Neural cell (in vitro differentiated cells): ENCODE results near the gene PKP3. TPM values are rescaled to one million over a fixed set of nuclear protein-coding genes. Genes with fewer than 3 reads are reported as not detected.
"Not testable (repeated sequence)": the region's sequence is repeated elsewhere in the genome, so short reads cannot be mapped to it uniquely, and the experiment has no call there.

Experiments used
- H2AFZ ChIP-seq: fragments of 200-600, 300-800 bp; sonication (generic), shearing (Covaris generic); 2 replicates; pipeline ENCODE4 v1.6.0; 2014; ENCODE audit warnings: low read depth, mild to moderate bottlenecking, antibody characterized with exemption, low read length, moderate library complexity
- H3F3A ChIP-seq: fragments of 200-600 bp; shearing (Covaris generic); 2 replicates; pipeline ENCODE4 v1.6.1; 2016; ENCODE audit warnings: mild to moderate bottlenecking, moderate library complexity, mixed read lengths, antibody characterized with exemption, low read length; ENCODE audit not compliant: insufficient read depth, poor library complexity, severe bottlenecking
- H3K27ac ChIP-seq: fragments of 200-600, 300-800 bp; sonication (generic), shearing (Covaris generic); 2 replicates; pipeline ENCODE4 v1.5.1; 2014; ENCODE audit warnings: mild to moderate bottlenecking, low read length, moderate library complexity
- H3K27me3 ChIP-seq: fragments of 300-800, 200-600 bp; sonication (generic), shearing (Covaris generic); 2 replicates; pipeline ENCODE4 v1.6.0; 2014; ENCODE audit warnings: mild to moderate bottlenecking, low read depth, low read length, moderate library complexity; ENCODE audit not compliant: insufficient read depth
- H3K36me3 ChIP-seq: fragments of 300-800, 200-600 bp; sonication (generic), shearing (Covaris generic); 2 replicates; pipeline ENCODE4 v1.5.1; 2014; ENCODE audit warnings: mild to moderate bottlenecking, antibody characterized with exemption, low read length, moderate library complexity; ENCODE audit not compliant: insufficient read depth
- H3K4me2 ChIP-seq: fragments of 300-800, 200-600 bp; sonication (generic), shearing (Covaris generic); 2 replicates; pipeline ENCODE4 v1.6.0; 2014; ENCODE audit warnings: mild to moderate bottlenecking, low read length
- H3K4me3 ChIP-seq: fragments of 300-800, 200-600 bp; sonication (generic), shearing (Covaris generic); 2 replicates; pipeline ENCODE4 v1.5.1; 2014; ENCODE audit warnings: mild to moderate bottlenecking, low read length, moderate library complexity
- H3K79me2 ChIP-seq: fragments of 200-600 bp; shearing (Covaris generic); replicated peaks from 2 replicates; pipeline ENCODE4 v1.6.0; 2014; ENCODE audit warnings: mild to moderate bottlenecking, low read length, moderate library complexity; ENCODE audit not compliant: insufficient read depth
- H3K9ac ChIP-seq: fragments of 300-800, 200-600 bp; sonication (generic), shearing (Covaris generic); 2 replicates; pipeline ENCODE4 v1.6.1; 2016; ENCODE audit warnings: mild to moderate bottlenecking, low read length, mixed read lengths
- H3K9me2 ChIP-seq: fragments of 200-600 bp; shearing (Covaris generic); 2 replicates; pipeline ENCODE4 v1.6.1; 2016; ENCODE audit warnings: mild to moderate bottlenecking, low read length, mixed read lengths; ENCODE audit not compliant: insufficient read depth
- H3K9me3 ChIP-seq: fragments of 200-600, 300-800 bp; sonication (generic), shearing (Covaris generic); 2 replicates; pipeline ENCODE4 v1.6.1; 2016; ENCODE audit warnings: mild to moderate bottlenecking, mixed run types, low read length, moderate library complexity, mixed read lengths
- H4K20me1 ChIP-seq: fragments of 200-600 bp; shearing (Covaris generic); 2 replicates; pipeline ENCODE4 v1.6.1; 2016; ENCODE audit warnings: mild to moderate bottlenecking, mixed run types; ENCODE audit not compliant: insufficient read depth
- EP300 ChIP-seq: fragments of 450-650 bp; conservative IDR thresholded peaks from 2 replicates; pipeline ENCODE4 v1.6.1; 2014; ENCODE audit warnings: antibody characterized with exemption, mild to moderate bottlenecking, moderate library complexity; ENCODE audit not compliant: poor library complexity, severe bottlenecking
- EZH2 ChIP-seq: fragments of 200-600, 300-800 bp; shearing (Covaris generic), sonication (generic); IDR thresholded peaks from 2 replicates; pipeline ENCODE4 v1.6.1; 2014; ENCODE audit warnings: antibody characterized with exemption, low read length, borderline replicate concordance, mild to moderate bottlenecking; ENCODE audit not compliant: insufficient read depth, poor library complexity, severe bottlenecking
- MXI1 ChIP-seq: fragments of 450-650 bp; conservative IDR thresholded peaks from 2 replicates; pipeline ENCODE4 v1.6.1; 2014; ENCODE audit warnings: antibody characterized with exemption, mild to moderate bottlenecking; ENCODE audit not compliant: poor library complexity, severe bottlenecking
- POLR2AphosphoS5 ChIP-seq: IDR thresholded peaks from 2 replicates; pipeline ENCODE4 v1.6.1; 2012
- RAD21 ChIP-seq: fragments of 450-650 bp; conservative IDR thresholded peaks from 2 replicates; pipeline ENCODE4 v1.6.1; 2014; ENCODE audit warnings: antibody characterized with exemption, mild to moderate bottlenecking, moderate library complexity
- REST ChIP-seq: IDR thresholded peaks from 2 replicates; pipeline ENCODE4 v1.6.1; 2012; ENCODE audit warnings: borderline replicate concordance
- SMC3 ChIP-seq: fragments of 450-650 bp; conservative IDR thresholded peaks from 2 replicates; pipeline ENCODE4 v1.6.1; 2014; ENCODE audit warnings: antibody characterized with exemption, mild to moderate bottlenecking, moderate library complexity; ENCODE audit not compliant: poor library complexity
- TAF1 ChIP-seq: IDR thresholded peaks from 2 replicates; pipeline ENCODE4 v1.6.1; 2012; ENCODE audit warnings: low read depth
- polyA plus RNA-seq: library from polyadenylated mRNA; depleted of rRNA; stranded (reverse); fragments of >200 nt; gene quantifications from 2 replicates; pipeline ENCODE4 v1.2.3, GENCODE V29; 2014
- TF ChIP-seq, protein P1 (sequence below): fragments of 450-650 bp; IDR thresholded peaks from 2 replicates; pipeline ENCODE4 v1.5.1; 2014; ENCODE audit warnings: antibody characterized with exemption, mild to moderate bottlenecking, moderate library complexity; ENCODE audit not compliant: poor library complexity, severe bottlenecking

PKP3 gene
- polyA plus RNA-seq, 1 donor from 2014 or later = not detected

DNA sequence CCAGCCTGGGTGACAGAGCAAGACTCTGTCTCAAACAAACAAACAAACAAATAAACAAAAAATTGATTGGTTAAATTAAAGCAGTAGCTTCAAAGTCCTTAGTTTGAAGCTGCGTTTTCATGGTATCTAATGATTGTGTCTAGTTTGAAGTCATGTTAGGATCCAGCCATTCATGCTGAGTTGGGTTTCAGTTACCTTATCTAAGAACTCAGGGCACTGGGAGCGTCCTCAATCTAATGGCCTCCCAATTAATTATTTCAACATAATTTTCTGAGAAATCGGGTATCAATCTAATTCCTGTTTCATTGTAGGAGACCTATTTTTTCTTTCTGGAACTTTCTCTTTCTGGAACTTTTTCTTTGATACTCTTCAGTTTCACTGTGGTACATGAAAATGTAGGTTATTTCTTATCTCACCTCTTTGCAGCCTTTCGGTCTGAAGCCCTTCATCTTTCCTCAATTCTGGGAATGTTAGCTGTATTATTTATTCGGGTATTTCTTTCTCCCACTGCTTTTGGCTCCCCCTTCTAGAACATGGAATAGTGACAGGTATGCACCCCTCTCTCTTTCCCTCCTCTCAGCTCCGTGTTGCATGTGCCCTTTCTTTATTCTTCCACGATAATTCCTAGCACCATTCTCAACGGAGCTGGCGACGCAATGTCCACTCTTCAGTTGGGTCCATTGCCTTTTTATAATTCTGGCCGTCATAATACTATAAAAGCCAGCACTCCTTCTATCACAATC lies 49.0 kb upstream of the PKP3 start:
- Histone ChIP-seq H3F3A (no peaks in the 10 kb centered on the region), H3K36me3 (no peaks in the 10 kb centered on the region), H2AFZ (no peak overlapping the region), H4K20me1 (no peaks in the 10 kb centered on the region), H3K9ac (no peak overlapping the region), H3K4me3 (no peak overlapping the region), H3K4me2 (no peak overlapping the region), H3K9me3 (no peaks in the 10 kb centered on the region), H3K27me3 (no peaks in the 10 kb centered on the region), H3K27ac (no peak overlapping the region), H3K9me2 (no peaks in the 10 kb centered on the region), H3K79me2 (no peaks in the 10 kb centered on the region)
- TF ChIP-seq RAD21 (no peak), POLR2AphosphoS5 (no peak), TAF1 (no peak), MXI1 (no peak), SMC3 (no peak), EP300 (no peak), REST (no peak), EZH2 (no peak)
- TF ChIP-seq, protein P1, sequence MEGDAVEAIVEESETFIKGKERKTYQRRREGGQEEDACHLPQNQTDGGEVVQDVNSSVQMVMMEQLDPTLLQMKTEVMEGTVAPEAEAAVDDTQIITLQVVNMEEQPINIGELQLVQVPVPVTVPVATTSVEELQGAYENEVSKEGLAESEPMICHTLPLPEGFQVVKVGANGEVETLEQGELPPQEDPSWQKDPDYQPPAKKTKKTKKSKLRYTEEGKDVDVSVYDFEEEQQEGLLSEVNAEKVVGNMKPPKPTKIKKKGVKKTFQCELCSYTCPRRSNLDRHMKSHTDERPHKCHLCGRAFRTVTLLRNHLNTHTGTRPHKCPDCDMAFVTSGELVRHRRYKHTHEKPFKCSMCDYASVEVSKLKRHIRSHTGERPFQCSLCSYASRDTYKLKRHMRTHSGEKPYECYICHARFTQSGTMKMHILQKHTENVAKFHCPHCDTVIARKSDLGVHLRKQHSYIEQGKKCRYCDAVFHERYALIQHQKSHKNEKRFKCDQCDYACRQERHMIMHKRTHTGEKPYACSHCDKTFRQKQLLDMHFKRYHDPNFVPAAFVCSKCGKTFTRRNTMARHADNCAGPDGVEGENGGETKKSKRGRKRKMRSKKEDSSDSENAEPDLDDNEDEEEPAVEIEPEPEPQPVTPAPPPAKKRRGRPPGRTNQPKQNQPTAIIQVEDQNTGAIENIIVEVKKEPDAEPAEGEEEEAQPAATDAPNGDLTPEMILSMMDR = no peak

- H3K9me3 ChIP-seq = no peaks in the 10 kb centered on the region
- no peaks in the 10 kb centered on the region for H3K27me3 ChIP-seq
- H3K4me3 ChIP-seq = no peak overlapping the region
- H3K4me2 ChIP-seq = no peak overlapping the region
- H3K79me2 ChIP-seq = no peaks in the 10 kb centered on the region
- no peaks in the 10 kb centered on the region for H3K9me2 ChIP-seq
- no peak overlapping the region for H2AFZ ChIP-seq
- no peaks in the 10 kb centered on the region for H3F3A ChIP-seq
- no peaks in the 10 kb centered on the region for H4K20me1 ChIP-seq
- no peak overlapping the region for H3K9ac ChIP-seq
- no peaks in the 10 kb centered on the region for H3K36me3 ChIP-seq
- TF ChIP-seq TAF1 (no peak), RAD21 (no peak), SMC3 (no peak), EZH2 (no peak), MXI1 (no peak), REST (no peak), POLR2AphosphoS5 (no peak)
- TF ChIP-seq, protein P1 = no peak
- no peak overlapping the region for H3K27ac ChIP-seq
These were observed 47.5 kb upstream of the PKP3 start for GRCh38 chr11:346529-346928.

- H3K9ac ChIP-seq, H3K27ac ChIP-seq, H3K79me2 ChIP-seq, H3K36me3 ChIP-seq, H3K9me3 ChIP-seq, H3K4me3 ChIP-seq, H4K20me1 ChIP-seq, H2AFZ ChIP-seq, H3F3A ChIP-seq, H3K9me2 ChIP-seq, H3K4me2 ChIP-seq, H3K27me3 ChIP-seq: not testable (repeated sequence)
These were observed 44.6 kb upstream of the PKP3 start for GRCh38 chr11:349270-349954.
